Measurements from ENCODE around the gene CUX1. TPM values are rescaled to one million over a fixed set of nuclear protein-coding genes. Genes with fewer than 3 reads are reported as not detected.

CUX1 gene
- total RNA-seq, 2 experiments from 2014 or later, result 35.6 to 38.0 TPM

- H3K4me3 Mint-ChIP-seq, result no peak overlapping the region
- POLR2A ChIA-PET, result no interaction called here
- no peaks in the 10 kb centered on the region for H3K36me3 ChIP-seq (ENCODE audit: insufficient read depth, low read length)
- peaks cover 28% of the 10 kb centered on the region for H3K4me1 Mint-ChIP-seq (ENCODE audit: low read depth)
- ATAC-seq (ENCODE audit: poor library complexity) (no peak), DNase-seq (no peak)
- no peaks in the 10 kb centered on the region for H3K27me3 Mint-ChIP-seq
- no peaks in the 10 kb centered on the region for H3K9me3 ChIP-seq (ENCODE audit: control insufficient read depth in 1 of 2, insufficient read depth in 1 of 2, low read length in 2 of 2)
- no peak overlapping the region for H3K27ac ChIP-seq (ENCODE audit: low read depth in 1 of 2, low read length in 2 of 2)
- H3K9me3 Mint-ChIP-seq, result no peaks in the 10 kb centered on the region
- H3K27me3 ChIP-seq (ENCODE audit: control insufficient read depth in 1 of 2, insufficient read depth in 2 of 2, low read length in 2 of 2), result no peaks in the 10 kb centered on the region
- TF ChIP-seq, protein P1, sequence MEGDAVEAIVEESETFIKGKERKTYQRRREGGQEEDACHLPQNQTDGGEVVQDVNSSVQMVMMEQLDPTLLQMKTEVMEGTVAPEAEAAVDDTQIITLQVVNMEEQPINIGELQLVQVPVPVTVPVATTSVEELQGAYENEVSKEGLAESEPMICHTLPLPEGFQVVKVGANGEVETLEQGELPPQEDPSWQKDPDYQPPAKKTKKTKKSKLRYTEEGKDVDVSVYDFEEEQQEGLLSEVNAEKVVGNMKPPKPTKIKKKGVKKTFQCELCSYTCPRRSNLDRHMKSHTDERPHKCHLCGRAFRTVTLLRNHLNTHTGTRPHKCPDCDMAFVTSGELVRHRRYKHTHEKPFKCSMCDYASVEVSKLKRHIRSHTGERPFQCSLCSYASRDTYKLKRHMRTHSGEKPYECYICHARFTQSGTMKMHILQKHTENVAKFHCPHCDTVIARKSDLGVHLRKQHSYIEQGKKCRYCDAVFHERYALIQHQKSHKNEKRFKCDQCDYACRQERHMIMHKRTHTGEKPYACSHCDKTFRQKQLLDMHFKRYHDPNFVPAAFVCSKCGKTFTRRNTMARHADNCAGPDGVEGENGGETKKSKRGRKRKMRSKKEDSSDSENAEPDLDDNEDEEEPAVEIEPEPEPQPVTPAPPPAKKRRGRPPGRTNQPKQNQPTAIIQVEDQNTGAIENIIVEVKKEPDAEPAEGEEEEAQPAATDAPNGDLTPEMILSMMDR (IDR thresholded peaks at IDR 0.05), result no peak
- CTCF ChIA-PET, result no interaction called here
- intact Hi-C loops (cut with DNase I, micrococcal nuclease), result no loop called here
- no peak overlapping the region for H3K27ac Mint-ChIP-seq
- peaks cover 5% of the 10 kb centered on the region for H3K4me1 ChIP-seq (ENCODE audit: insufficient read depth, low read length)
- no peak overlapping the region for H3K4me3 ChIP-seq (ENCODE audit: low read length)
- no peaks in the 10 kb centered on the region for H3K36me3 Mint-ChIP-seq (ENCODE audit: low read depth)
Measured at GRCh38 chr7:101869026-101869900, 51.8 kb downstream of the CUX1 start.

DNA sequence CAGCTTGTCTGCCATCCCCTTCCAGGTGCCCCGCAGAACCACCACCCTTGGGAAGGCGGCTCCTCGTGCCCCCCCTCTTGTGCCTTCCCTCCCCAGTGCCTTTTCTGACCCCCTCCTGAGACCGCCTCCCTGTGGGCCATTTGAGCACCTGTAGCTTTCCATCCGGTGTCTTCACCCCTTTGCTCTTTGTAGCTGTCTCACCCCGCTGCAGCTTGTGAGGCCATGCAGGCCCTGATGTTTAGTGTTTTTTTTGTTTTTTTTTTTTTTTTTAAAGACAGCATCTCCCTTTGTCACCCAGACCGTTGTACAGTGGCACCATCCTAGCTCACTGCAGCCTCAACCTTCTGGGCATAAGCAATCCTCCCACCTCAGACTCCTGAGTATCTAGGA is 52.5 kb downstream of the CUX1 start:
- ChIA-PET POLR2A (no interaction called here), CTCF (no interaction called here)
- Histone ChIP-seq H3K27me3 (ENCODE audit: control insufficient read depth in 1 of 2, insufficient read depth in 2 of 2, low read length in 2 of 2) (no peaks in the 10 kb centered on the region), H3K36me3 (ENCODE audit: insufficient read depth, low read length) (no peaks in the 10 kb centered on the region), H3K4me3 (ENCODE audit: low read length) (no peak overlapping the region), H3K4me1 (ENCODE audit: insufficient read depth, low read length) (peaks cover 5% of the 10 kb centered on the region), H3K9me3 (ENCODE audit: control insufficient read depth in 1 of 2, insufficient read depth in 1 of 2, low read length in 2 of 2) (no peaks in the 10 kb centered on the region), H3K27ac (ENCODE audit: low read depth in 1 of 2, low read length in 2 of 2) (no peak overlapping the region)
- no peak for DNase-seq
- Mint-ChIP-seq H3K36me3 (ENCODE audit: low read depth) (no peaks in the 10 kb centered on the region), H3K27ac (no peak overlapping the region), H3K9me3 (no peaks in the 10 kb centered on the region), H3K4me3 (no peak overlapping the region), H3K27me3 (no peaks in the 10 kb centered on the region), H3K4me1 (ENCODE audit: low read depth) (peaks cover 28% of the 10 kb centered on the region)
- intact Hi-C loops (cut with DNase I, micrococcal nuclease), result no loop called here
- no peak for ATAC-seq (ENCODE audit: poor library complexity)
- TF ChIP-seq, protein P1 (IDR thresholded peaks at IDR 0.05), result no peak

DNA sequence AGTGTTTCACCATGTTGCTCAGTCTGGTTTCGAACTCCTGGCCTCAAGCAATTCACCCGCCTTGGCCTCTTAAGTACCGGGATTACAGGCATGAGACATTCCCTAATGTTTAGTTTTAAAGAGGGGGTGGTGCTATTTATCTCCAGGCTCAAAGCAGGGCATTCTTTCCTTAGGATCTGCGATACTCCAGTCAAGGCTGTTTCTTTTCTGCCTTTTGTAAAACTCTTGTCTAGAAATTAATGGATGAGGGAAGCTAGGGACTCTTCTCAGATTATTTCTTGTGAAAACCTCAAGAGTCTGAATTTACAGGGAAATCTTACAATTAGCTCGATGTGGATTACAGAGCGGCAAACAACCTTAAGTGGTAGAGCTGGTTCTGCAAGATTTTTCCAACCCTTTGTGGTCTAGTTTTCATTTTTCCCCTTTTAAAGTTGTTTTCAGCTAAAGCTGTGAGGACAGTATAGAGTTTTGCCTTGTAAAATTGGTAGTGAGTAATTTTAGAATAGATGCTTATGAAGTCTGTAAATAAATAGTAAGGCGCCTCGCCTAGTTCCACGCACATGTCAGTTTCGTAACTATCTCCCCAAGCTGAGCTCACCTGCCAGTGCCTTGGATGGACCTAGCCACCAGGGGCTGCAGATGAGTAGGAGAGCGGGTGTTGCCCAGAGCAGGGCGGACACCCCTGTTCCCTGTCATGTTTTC is 53.1 kb downstream of the CUX1 start:
- ATAC-seq (ENCODE audit: poor library complexity) (no peak), DNase-seq (no peak)
- intact Hi-C loops (cut with DNase I, micrococcal nuclease), result no loop called here
- Mint-ChIP-seq H3K27ac (no peak overlapping the region), H3K9me3 (no peaks in the 10 kb centered on the region), H3K4me1 (ENCODE audit: low read depth) (peaks cover 23% of the 10 kb centered on the region), H3K4me3 (no peak overlapping the region), H3K36me3 (ENCODE audit: low read depth) (no peaks in the 10 kb centered on the region), H3K27me3 (no peaks in the 10 kb centered on the region)
- peaks cover 3% of the 10 kb centered on the region for H3K4me1 ChIP-seq (ENCODE audit: insufficient read depth, low read length)
- H3K9me3 ChIP-seq (ENCODE audit: control insufficient read depth in 1 of 2, insufficient read depth in 1 of 2, low read length in 2 of 2), result no peaks in the 10 kb centered on the region
- CTCF ChIA-PET, result interaction anchor here (0.6 kb wide), 1 partner anchor 69 kb away, joined by 3 read pairs; no protein-coding TSS in a partner anchor
- POLR2A ChIA-PET, result no interaction called here
- H3K27ac ChIP-seq (ENCODE audit: low read depth in 1 of 2, low read length in 2 of 2), result no peak overlapping the region
- no peaks in the 10 kb centered on the region for H3K36me3 ChIP-seq (ENCODE audit: insufficient read depth, low read length)
- no peaks in the 10 kb centered on the region for H3K27me3 ChIP-seq (ENCODE audit: control insufficient read depth in 1 of 2, insufficient read depth in 2 of 2, low read length in 2 of 2)
- TF ChIP-seq, protein P1 (IDR thresholded peaks at IDR 0.05), result no peak
- no peak overlapping the region for H3K4me3 ChIP-seq (ENCODE audit: low read length)
